Testis (tissue), 2 donors: Measurements from ENCODE around the gene INPP4A.

ENCODE experiments used
- CTCF ChIP-seq, 3 experiments: fragments of 450-650 bp in 2 of 3; fragments of 200-600 bp in 1 of 3; sonication (generic) in 1 of 3; IDR thresholded peaks; one replicate each; pipeline ENCODE4 v1.5.1; 2016 to 2019; ENCODE audit warnings: antibody characterized with exemption in 3 of 3, mild to moderate bottlenecking in 2 of 3, moderate library complexity in 1 of 3
- POLR2A ChIP-seq: fragments of 450-650 bp; IDR thresholded peaks from one replicate; pipeline ENCODE4 v1.6.1; 2017; ENCODE audit warnings: antibody characterized with exemption, mild to moderate bottlenecking, moderate library complexity

DNA sequence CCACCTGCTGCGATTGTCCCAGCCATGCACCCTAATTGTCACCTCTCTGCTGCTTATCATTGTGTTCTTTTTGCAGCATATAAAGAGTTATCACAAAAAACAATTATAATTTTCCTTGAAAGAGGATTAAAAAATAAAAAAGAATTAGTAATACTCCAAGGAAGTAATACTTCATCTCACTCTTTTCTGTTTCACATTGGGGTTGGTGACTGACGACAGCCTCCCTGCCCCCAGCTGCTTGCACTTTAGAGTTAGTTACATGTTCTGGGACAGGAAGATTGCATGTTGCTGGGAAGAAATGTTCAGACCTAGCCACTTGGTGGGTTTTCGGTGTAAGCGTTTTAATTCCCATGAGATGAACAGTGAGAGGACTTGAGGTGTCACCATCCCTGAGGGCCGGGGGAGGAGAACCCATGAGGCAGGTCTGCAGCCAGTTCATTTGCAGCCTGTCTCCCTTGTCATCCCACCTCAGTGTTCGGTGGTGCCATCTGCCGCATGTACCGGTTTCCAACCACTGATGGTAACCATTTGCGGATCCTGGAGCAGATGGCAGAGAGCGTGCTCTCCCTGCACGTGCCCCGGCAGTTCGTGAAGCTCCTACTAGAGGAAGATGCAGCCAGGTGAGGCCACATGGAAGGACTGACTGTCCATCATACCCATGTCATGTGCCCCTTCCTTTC lies 94.5 kb downstream of the INPP4A start:
- TF ChIP-seq CTCF (IDR thresholded peaks at IDR 0.05) (no peak), POLR2A (no peak)
